Body of pancreas (tissue), 4 donors: Measurements from ENCODE around the gene PTPRCAP. TPM values are rescaled to one million over a fixed set of nuclear protein-coding genes. Genes with fewer than 3 reads are reported as not detected.
"Not testable (repeated sequence)": the region's sequence is repeated elsewhere in the genome, so short reads cannot be mapped to it uniquely, and the experiment has no call there.

Experiments used
- ATAC-seq: fragments of 150-250 bp; one replicate; pipeline ENCODE4 v1.9.1; 2016
- DNase-seq, 4 donors: peaks; one replicate each; pipeline ENCODE4 v3.0.0-alpha.2; 2019
- H3K27ac ChIP-seq, 4 donors: fragments of 200-600 bp; sonication (generic); 1 replicate in 3 of 4; 2 replicates in 1 of 4; pipeline versions ENCODE4 v1.5.1 to v1.6.1; 2016 to 2019; ENCODE audit warnings: mild to moderate bottlenecking in 1 of 4, mixed read lengths in 1 of 4, moderate library complexity in 1 of 4
- H3K27me3 ChIP-seq, 2 donors: fragments of 200-600 bp; sonication (generic); one replicate each; pipeline ENCODE4 v1.6.0; 2016; ENCODE audit warnings: mild to moderate bottlenecking in 1 of 2
- H3K36me3 ChIP-seq, 2 donors: fragments of 200-600 bp; sonication (generic); replicated peaks in 1 of 2; 2 replicates each; pipeline ENCODE4 v1.5.1; 2016; ENCODE audit warnings: low read depth in 2 of 2; ENCODE audit not compliant: insufficient read depth in 1 of 2
- H3K4me1 ChIP-seq: fragments of 200-600 bp; sonication (generic); one replicate; pipeline ENCODE4 v1.6.0; 2016
- H3K4me3 ChIP-seq, 2 donors: fragments of 200-600 bp; sonication (generic); 1 replicate in 1 of 2; 2 replicates in 1 of 2; pipeline ENCODE4 v1.5.1; 2016 to 2019
- H3K9me3 ChIP-seq, 3 donors: fragments of 200-600 bp; sonication (generic); 1 replicate in 2 of 3; 2 replicates in 1 of 3; pipeline ENCODE4 v1.5.1; 2016
- POLR2A ChIP-seq, 3 donors: fragments of 450-650 bp; IDR thresholded peaks; one replicate each; pipeline ENCODE4 v1.6.1; 2016; ENCODE audit warnings: antibody characterized with exemption in 3 of 3, mild to moderate bottlenecking in 2 of 3
- WGBS, 2 donors: methylation state at CpG; one replicate each; pipeline ENCODE4 v1.1.5; 2017; 5-methylcytosine and 5-hydroxymethylcytosine counted together
- intact Hi-C: fragments of 100-400 bp; cut with DNase I; formaldehyde crosslinking; loops from one replicate; pipeline ENCODE4 v1.15.1; 2023
- total RNA-seq, 2 donors: library from RNA; depleted of rRNA; stranded (reverse); fragments of >200 nt; gene quantifications; one replicate each; pipeline ENCODE4 v1.1.0, GENCODE V29; 2016
- TF ChIP-seq, protein P1 (sequence below), 7 experiments: fragments of 450-650 bp in 4 of 7; fragments of 200-600 bp in 3 of 7; sonication (generic) in 3 of 7; IDR thresholded peaks; one replicate each; pipeline ENCODE4 v1.5.1; 2016 to 2019; ENCODE audit warnings: antibody characterized with exemption in 7 of 7

Gene PTPRCAP
- total RNA-seq, 2 donors from 2014 or later = 6.0 to 6.9 TPM

DNA sequence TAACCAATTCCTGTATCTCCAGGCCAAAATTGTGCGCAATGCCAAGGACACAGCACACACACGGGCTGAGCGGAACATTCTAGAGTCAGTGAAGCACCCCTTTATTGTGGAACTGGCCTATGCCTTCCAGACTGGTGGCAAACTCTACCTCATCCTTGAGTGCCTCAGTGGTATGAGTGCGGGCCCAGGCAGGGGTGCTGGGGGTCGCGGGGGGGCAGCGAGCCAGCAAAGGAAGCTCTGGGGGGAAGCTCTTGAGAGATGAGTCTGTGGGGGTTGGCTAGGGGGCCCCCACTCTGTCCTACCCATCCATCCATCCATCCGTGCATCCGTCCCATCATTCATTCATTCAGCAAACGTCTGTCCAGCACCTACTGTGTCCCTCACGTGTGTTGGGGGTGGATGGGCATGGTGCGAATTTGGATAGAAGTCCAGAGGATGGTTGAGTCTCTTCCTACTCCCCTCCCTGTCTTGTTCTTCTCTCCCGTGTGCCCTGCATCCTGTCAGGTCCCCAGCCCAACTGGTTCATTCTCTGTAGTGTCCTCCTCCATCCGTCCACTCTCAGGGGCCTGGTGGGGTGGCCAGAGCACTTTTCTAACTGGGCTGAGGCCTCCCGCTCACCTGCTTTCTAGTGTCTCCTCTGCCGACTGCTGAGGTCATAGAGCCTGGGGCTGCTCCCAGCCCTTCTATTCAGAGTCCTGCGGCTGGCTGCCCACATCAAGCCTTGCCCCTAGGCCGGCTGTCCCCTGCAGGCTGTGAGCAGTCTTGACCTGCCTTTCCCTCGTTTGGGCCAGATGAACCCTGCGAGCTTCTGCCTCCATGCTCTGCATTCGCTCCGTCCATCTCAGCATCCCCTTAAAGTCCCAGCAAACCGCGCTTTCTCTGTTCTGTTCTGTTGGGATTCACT is 5.9 kb downstream of the PTPRCAP start:
- ATAC-seq (no peak), DNase-seq (no peak)
- WGBS, 2 donors = 84 to 92% methylated on average over 22 to 24 of the region's 24 CpGs
- Histone ChIP-seq H3K4me1 (peaks cover 23% of the 10 kb centered on the region), H3K36me3 (peaks cover 0 to 4% of the 10 kb centered on the region in 2 donors), H3K9me3 (no peaks in the 10 kb centered on the region), H3K27ac (no peak overlapping the region), H3K27me3 (no peaks in the 10 kb centered on the region), H3K4me3 (no peak overlapping the region)
- intact Hi-C loops = no loop called here
- TF ChIP-seq POLR2A (IDR thresholded peaks at IDR 0.05) = no peak
- TF ChIP-seq, protein P1, sequence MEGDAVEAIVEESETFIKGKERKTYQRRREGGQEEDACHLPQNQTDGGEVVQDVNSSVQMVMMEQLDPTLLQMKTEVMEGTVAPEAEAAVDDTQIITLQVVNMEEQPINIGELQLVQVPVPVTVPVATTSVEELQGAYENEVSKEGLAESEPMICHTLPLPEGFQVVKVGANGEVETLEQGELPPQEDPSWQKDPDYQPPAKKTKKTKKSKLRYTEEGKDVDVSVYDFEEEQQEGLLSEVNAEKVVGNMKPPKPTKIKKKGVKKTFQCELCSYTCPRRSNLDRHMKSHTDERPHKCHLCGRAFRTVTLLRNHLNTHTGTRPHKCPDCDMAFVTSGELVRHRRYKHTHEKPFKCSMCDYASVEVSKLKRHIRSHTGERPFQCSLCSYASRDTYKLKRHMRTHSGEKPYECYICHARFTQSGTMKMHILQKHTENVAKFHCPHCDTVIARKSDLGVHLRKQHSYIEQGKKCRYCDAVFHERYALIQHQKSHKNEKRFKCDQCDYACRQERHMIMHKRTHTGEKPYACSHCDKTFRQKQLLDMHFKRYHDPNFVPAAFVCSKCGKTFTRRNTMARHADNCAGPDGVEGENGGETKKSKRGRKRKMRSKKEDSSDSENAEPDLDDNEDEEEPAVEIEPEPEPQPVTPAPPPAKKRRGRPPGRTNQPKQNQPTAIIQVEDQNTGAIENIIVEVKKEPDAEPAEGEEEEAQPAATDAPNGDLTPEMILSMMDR (IDR thresholded peaks at IDR 0.05) = no peak

DNA sequence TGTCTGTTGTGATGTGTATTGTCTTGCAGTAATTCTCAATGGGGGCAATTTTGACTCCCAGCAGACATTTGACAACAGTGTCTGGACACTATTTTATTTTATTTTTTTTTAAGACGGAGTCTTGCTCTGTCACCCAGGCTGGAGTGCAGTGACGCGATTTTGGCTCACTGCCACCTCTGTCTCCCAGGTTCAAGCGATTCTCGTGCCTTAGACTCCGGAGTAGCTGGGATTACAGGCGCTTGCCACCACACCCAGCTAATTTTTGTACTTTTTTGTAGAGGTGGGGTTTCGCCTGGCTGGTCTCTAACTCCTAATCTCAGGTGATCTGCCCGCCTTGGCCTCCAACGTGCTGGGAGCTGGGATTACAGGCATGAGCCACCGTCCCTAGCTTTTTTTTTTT is 7.8 kb downstream of the PTPRCAP start:
- Histone ChIP-seq H3K4me3 (no peak overlapping the region), H3K4me1 (peaks cover 23% of the 10 kb centered on the region), H3K27ac (no peak overlapping the region), H3K27me3 (no peaks in the 10 kb centered on the region), H3K9me3 (no peaks in the 10 kb centered on the region), H3K36me3 (peaks cover 0 to 4% of the 10 kb centered on the region in 2 donors)
- TF ChIP-seq, protein P1 (IDR thresholded peaks at IDR 0.05) = no peak
- no peak for TF ChIP-seq POLR2A (IDR thresholded peaks at IDR 0.05)
- 58 to 69% methylated on average over 11 of the region's 11 CpGs for WGBS, 2 donors
- peak in 1 of 4 donors; percentile 14 for DNase-seq
- intact Hi-C loops = no loop called here
- ATAC-seq = no peak

DNA sequence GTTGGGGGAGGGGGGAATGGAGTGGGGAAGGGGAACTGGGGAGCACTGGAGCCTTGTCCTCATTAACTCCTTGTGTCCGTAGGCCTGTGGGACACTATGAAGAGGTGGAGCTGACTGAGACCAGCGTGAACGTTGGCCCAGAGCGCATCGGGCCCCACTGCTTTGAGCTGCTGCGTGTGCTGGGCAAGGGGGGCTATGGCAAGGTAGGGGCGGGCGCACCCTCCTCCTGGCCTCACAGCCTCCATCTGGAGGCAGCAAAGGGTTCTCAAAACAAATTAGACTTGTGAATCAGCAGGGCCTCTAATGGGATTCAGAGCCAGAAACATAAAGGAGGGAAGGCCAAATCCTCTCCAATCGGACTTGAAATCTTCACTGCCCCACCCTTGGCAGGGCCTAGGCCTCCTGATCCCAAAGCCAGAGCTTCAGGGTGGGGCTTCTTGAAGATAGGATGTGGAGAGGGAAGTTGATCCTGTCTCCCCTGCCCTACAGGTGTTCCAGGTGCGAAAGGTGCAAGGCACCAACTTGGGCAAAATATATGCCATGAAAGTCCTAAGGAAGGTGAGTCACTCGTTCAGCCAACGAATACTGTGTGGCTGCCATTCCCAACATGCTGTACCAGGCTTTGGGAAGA is 8.3 kb downstream of the PTPRCAP start:
- H3K27me3 ChIP-seq = no peaks in the 10 kb centered on the region
- H3K36me3 ChIP-seq = peaks cover 0 to 4% of the 10 kb centered on the region in 2 donors
- 33 to 47% methylated on average over 8 to 12 of the region's 12 CpGs for WGBS, 2 donors
- H3K4me3 ChIP-seq = peak overlapping the region; percentile 92 to 93
- peak overlapping the region; percentile 79 to 91 (median 86) for H3K27ac ChIP-seq
- peaks cover 23% of the 10 kb centered on the region for H3K4me1 ChIP-seq
- no peak for TF ChIP-seq POLR2A (IDR thresholded peaks at IDR 0.05)
- TF ChIP-seq, protein P1 (IDR thresholded peaks at IDR 0.05) = no peak
- DNase-seq (no peak), ATAC-seq (no peak)
- no peaks in the 10 kb centered on the region for H3K9me3 ChIP-seq
- intact Hi-C loops = no loop called here

DNA sequence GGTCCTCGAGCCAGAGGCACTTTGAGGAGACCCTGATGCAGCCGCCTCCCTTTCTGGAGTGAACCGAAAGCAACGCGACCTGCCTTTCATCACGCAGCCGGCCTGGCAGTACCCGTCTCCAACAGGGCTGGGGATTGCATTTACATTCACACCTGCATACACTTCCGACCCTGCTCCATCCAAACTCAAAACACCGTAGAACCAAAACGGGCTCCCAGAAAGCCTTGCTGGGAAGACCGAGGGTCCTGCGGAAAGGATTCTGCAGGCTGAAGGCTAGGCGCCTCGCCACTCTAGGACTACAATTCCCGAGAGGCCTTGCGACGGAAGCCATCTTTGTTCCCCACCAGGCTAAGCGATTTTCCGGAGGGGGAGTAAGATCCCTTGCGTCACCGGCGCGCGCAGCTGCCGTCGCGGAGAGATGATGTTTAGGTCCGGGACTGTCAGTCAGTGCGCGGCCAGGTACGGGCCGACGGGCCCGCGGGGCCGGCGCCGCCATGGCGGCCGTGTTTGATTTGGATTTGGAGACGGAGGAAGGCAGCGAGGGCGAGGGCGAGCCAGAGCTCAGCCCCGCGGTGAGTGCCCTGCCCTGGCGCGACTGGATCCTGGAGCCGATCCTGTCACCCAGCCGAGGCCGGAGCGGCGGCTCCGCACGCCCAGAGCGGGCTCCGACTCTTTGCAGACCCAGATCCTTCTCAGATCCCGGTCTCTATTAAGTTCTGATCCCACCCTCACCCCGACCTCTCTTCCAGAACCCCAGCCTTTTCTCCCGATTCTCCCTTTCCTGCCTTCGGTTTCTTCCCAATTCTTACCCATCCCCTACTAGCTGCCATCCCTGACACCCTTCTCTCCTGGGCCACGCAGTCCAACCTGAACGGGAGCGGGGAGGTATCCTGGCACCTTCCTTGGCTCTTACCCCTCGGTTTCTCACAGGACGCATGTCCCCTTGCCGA is 9.2 kb downstream of the PTPRCAP start, which contains the start of gene RPS6KB2:
Gene RPS6KB2, plus strand, starts transcription at position 443 of the 950 bp plus-strand sequence. Its CDS starts 52 bp downstream, at position 495.
- DNase-seq (peak; percentile 99 to 100 (median 99)), ATAC-seq (peak; percentile 96)
- peak within 1 kb of the TSS; percentile 92 to 93 for H3K4me3 ChIP-seq
- intact Hi-C loops = no loop called here
- WGBS, 2 donors = 0 to 1% methylated on average over 22 to 68 of the region's 68 CpGs
- H3K36me3 ChIP-seq = peaks cover 0 to 4% of the 10 kb centered on the region in 2 donors
- H3K27me3 ChIP-seq = no peaks in the 10 kb centered on the region
- peak within 1 kb of the TSS; percentile 79 to 91 (median 86) for H3K27ac ChIP-seq
- no peaks in the 10 kb centered on the region for H3K9me3 ChIP-seq
- TF ChIP-seq, protein P1 (IDR thresholded peaks at IDR 0.05) = no peak
- TF ChIP-seq POLR2A (IDR thresholded peaks at IDR 0.05) = peak; percentile 85 to 95 (median 94)
- H3K4me1 ChIP-seq = peaks cover 23% of the 10 kb centered on the region

DNA sequence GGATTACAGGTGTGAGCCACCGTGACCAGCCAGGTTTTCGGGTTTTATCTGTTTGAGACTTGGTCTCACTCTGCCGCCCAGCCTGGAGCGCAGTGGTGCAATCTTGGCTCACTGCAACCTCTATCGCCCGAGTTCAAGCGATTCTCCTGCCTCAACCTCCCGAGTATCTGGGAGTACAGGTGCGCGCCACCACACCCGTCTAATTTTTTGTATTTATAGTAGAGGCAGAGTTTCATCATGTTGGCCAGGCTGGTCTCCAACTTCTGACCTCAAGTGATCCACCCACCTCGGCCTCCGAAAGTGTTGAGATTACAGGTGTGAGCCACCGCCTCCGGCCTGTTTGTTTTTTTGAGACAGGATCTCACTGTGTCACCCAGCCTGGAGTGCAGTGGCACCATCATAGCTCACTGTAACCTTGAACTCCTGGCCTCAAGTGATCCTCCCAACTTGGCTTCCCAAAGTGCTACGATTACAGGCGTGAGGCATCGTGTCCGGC is 10.1 kb downstream of the PTPRCAP start:
- Histone ChIP-seq H3K4me3 (peak overlapping the region in 1 of 2 donors; percentile 92), H3K4me1 (peaks cover 23% of the 10 kb centered on the region), H3K27ac (peak overlapping the region; percentile 79 to 91 (median 86))
- WGBS, 2 donors = 59 to 68% methylated on average over 19 of the region's 19 CpGs
- intact Hi-C loops, ATAC-seq, DNase-seq, H3K9me3 ChIP-seq, H3K27me3 ChIP-seq, H3K36me3 ChIP-seq: not testable (repeated sequence)
